Liver (tissue), 9 donors: ENCODE measurements around the gene CTSW. TPM values are rescaled to one million over a fixed set of nuclear protein-coding genes. Genes with fewer than 3 reads are reported as not detected.

Experiments
- DNase-seq: peaks from one replicate; pipeline ENCODE4 v3.0.0-alpha.2; 2017; ENCODE audit warnings: low spot score
- H3K27ac ChIP-seq, 2 donors: one replicate each; pipeline ENCODE4 v1.7.0; 2013; ENCODE audit warnings: inconsistent platforms in 2 of 2, low read length in 2 of 2, control low read depth in 1 of 2, low read depth in 1 of 2, mild to moderate bottlenecking in 1 of 2
- H3K27me3 ChIP-seq, 4 donors: one replicate each; pipeline versions ENCODE4 v1.6.1 to v1.7.0; 2013; ENCODE audit warnings: low read length in 3 of 4, inconsistent platforms in 1 of 4, mild to moderate bottlenecking in 1 of 4, moderate library complexity in 1 of 4; ENCODE audit not compliant: control insufficient read depth in 4 of 4, insufficient read depth in 4 of 4
- H3K36me3 ChIP-seq, 4 donors: one replicate each; pipeline versions ENCODE4 v1.6.1 to v1.7.0; 2013; ENCODE audit warnings: low read length in 3 of 4, mild to moderate bottlenecking in 3 of 4, low read depth in 1 of 4, moderate library complexity in 1 of 4; ENCODE audit not compliant: control insufficient read depth in 4 of 4, insufficient read depth in 3 of 4
- H3K4me1 ChIP-seq, 4 donors: one replicate each; pipeline versions ENCODE4 v1.6.1 to v1.7.0; 2013; ENCODE audit warnings: low read length in 3 of 4, mild to moderate bottlenecking in 3 of 4, moderate library complexity in 1 of 4; ENCODE audit not compliant: control insufficient read depth in 4 of 4, insufficient read depth in 4 of 4
- H3K4me3 ChIP-seq, 3 donors: one replicate each; pipeline versions ENCODE4 v1.6.1 to v1.7.0; 2013; ENCODE audit warnings: low read length in 3 of 3, control low read depth in 1 of 3, low read depth in 1 of 3, mild to moderate bottlenecking in 1 of 3
- H3K9ac ChIP-seq, 2 donors: one replicate each; pipeline ENCODE4 v1.7.0; 2013; ENCODE audit warnings: low read length in 2 of 2, mild to moderate bottlenecking in 2 of 2, moderate library complexity in 2 of 2, control low read depth in 1 of 2, low read depth in 1 of 2
- H3K9me3 ChIP-seq, 4 donors: one replicate each; pipeline versions ENCODE4 v1.6.1 to v1.7.0; 2013; ENCODE audit warnings: low read length in 3 of 4; ENCODE audit not compliant: control insufficient read depth in 4 of 4
- EGR1 ChIP-seq, 2 donors: IDR thresholded peaks; 2 replicates each; pipeline ENCODE4 v1.6.1; 2016 to 2018; ENCODE audit warnings: antibody characterized with exemption in 2 of 2, low read depth in 2 of 2
- FOXA1 ChIP-seq: IDR thresholded peaks from 2 replicates; pipeline ENCODE4 v1.6.1; 2016; ENCODE audit warnings: antibody characterized with exemption
- FOXA2 ChIP-seq: IDR thresholded peaks from 2 replicates; pipeline ENCODE4 v1.6.1; 2016; ENCODE audit warnings: antibody characterized with exemption
- GABPA ChIP-seq, 2 donors: IDR thresholded peaks in 1 of 2; conservative IDR thresholded peaks in 1 of 2; 2 replicates each; pipeline ENCODE4 v1.6.1; 2016; ENCODE audit warnings: antibody characterized with exemption in 2 of 2, mild to moderate bottlenecking in 1 of 2, moderate library complexity in 1 of 2
- HNF4A ChIP-seq, 2 donors: conservative IDR thresholded peaks; 2 replicates each; pipeline ENCODE4 v1.6.1; 2016; ENCODE audit warnings: antibody characterized with exemption in 2 of 2, mild to moderate bottlenecking in 2 of 2
- HNF4G ChIP-seq: IDR thresholded peaks from 2 replicates; pipeline ENCODE4 v1.6.1; 2016; ENCODE audit warnings: antibody characterized with exemption
- JUND ChIP-seq, 2 donors: IDR thresholded peaks; 2 replicates each; pipeline ENCODE4 v1.6.1; 2016; ENCODE audit warnings: antibody characterized with exemption in 2 of 2
- NR2F2 ChIP-seq: IDR thresholded peaks from 2 replicates; pipeline ENCODE4 v1.6.1; 2016; ENCODE audit warnings: antibody characterized with exemption
- RAD21 ChIP-seq, 2 donors: IDR thresholded peaks; 2 replicates each; pipeline ENCODE4 v1.6.1; 2016; ENCODE audit warnings: antibody characterized with exemption in 2 of 2, mild to moderate bottlenecking in 2 of 2
- RXRA ChIP-seq, 2 donors: IDR thresholded peaks; 2 replicates each; pipeline ENCODE4 v1.6.1; 2017 to 2018; ENCODE audit warnings: antibody characterized with exemption in 2 of 2, mild to moderate bottlenecking in 1 of 2
- SP1 ChIP-seq: IDR thresholded peaks from 2 replicates; pipeline ENCODE4 v1.6.1; 2018; ENCODE audit warnings: antibody characterized with exemption, mild to moderate bottlenecking
- TAF1 ChIP-seq: conservative IDR thresholded peaks from 2 replicates; pipeline ENCODE4 v1.6.1; 2016; ENCODE audit warnings: antibody characterized with exemption, mild to moderate bottlenecking
- YY1 ChIP-seq: IDR thresholded peaks from 2 replicates; pipeline ENCODE4 v1.6.1; 2016; ENCODE audit warnings: antibody characterized with exemption, mild to moderate bottlenecking
- WGBS: extraction: QIAGEN DNeasy Blood & Tissue Kit; methylation state at CpG from one replicate; pipeline ENCODE4 v1.1.7; 2013; 5-methylcytosine and 5-hydroxymethylcytosine counted together
- polyA plus RNA-seq, 2 donors: library from polyadenylated mRNA; stranded (reverse) in 1 of 2; unstranded in 1 of 2; fragments of 200-250 nt in 1 of 2; fragments of >200 nt in 1 of 2; fragmentation: Nextera tagmentation in 1 of 2; extraction: Ambion mirVana in 1 of 2; gene quantifications; one replicate each; pipeline versions ENCODE4 v1.2.1 to v1.2.3, GENCODE V29; 2013 to 2015
- total RNA-seq, 2 donors: library from RNA; depleted of rRNA; stranded (reverse); fragments of >200 nt; gene quantifications; one replicate each; pipeline ENCODE4 v1.2.3, GENCODE V29; 2014
- TF ChIP-seq, protein P1 (sequence below): fragments of 150-350 bp; IDR thresholded peaks from 2 replicates; pipeline ENCODE4 v1.5.1; 2017; ENCODE audit warnings: improper control_type of control experiment, low read depth, low read length; ENCODE audit not compliant: missing input control
- TF ChIP-seq, protein P2 (sequence below): IDR thresholded peaks from 2 replicates; pipeline ENCODE4 v1.6.1; 2016; ENCODE audit warnings: antibody characterized with exemption
- TF ChIP-seq, protein P3 (sequence below): IDR thresholded peaks from 2 replicates; pipeline ENCODE4 v1.6.1; 2016; ENCODE audit warnings: antibody characterized with exemption
- TF ChIP-seq, protein P4 (sequence below): IDR thresholded peaks from 2 replicates; pipeline ENCODE4 v1.6.1; 2016; ENCODE audit warnings: antibody characterized with exemption
- TF ChIP-seq, protein P5 (sequence below): IDR thresholded peaks from 2 replicates; pipeline ENCODE4 v1.6.1; 2016; ENCODE audit warnings: antibody characterized with exemption, mild to moderate bottlenecking
- donor health status: healthy.
- donor health status: healthy.
- donor health status: healthy.
- donor health status: healthy.
- donor health status: healthy.

CTSW gene
- total and polyA plus RNA-seq, 4 donors, result 1.3 to 2.9 (median 2.1) TPM

DNA sequence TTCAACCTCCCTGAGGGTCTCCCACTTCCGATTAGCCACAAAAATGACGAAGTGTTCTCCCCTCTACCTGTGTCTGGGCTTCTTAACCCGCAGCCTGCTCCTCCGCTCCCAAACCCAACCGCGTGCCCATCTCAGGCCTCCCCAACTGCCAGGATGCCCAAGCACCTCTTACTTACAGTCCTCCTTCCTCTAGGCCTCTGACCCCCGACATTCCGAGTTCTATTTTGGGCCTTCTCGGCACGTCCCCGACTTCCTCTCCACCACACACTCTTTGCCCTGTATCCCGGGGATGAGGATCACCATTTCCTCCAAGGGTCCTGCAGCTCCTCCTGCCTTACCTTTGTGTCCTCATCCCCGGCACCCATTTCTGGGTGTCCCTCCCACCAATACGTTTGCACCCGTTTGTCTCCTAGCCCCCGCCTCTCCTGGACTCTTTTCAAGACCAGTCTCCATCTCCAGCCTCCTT is 19.8 kb upstream of the CTSW start:
- H3K36me3 ChIP-seq, result peaks cover 11 to 32% (median 23%) of the 10 kb centered on the region in 4 donors
- no peaks in the 10 kb centered on the region for H3K27me3 ChIP-seq
- no peaks in the 10 kb centered on the region for H3K9me3 ChIP-seq
- no peak for TF ChIP-seq SP1
- peak; percentile 66 for TF ChIP-seq TAF1
- no peak for DNase-seq
- peak overlapping the region; percentile 81 to 96 for H3K27ac ChIP-seq
- H3K4me1 ChIP-seq, result peaks cover 10 to 48% (median 32%) of the 10 kb centered on the region in 4 donors
- WGBS, result 7% methylated on average over 16 of the region's 16 CpGs
- H3K4me3 ChIP-seq, result peak overlapping the region; percentile 12 to 84 (median 59)
- peak overlapping the region; percentile 9 to 92 for H3K9ac ChIP-seq

DNA sequence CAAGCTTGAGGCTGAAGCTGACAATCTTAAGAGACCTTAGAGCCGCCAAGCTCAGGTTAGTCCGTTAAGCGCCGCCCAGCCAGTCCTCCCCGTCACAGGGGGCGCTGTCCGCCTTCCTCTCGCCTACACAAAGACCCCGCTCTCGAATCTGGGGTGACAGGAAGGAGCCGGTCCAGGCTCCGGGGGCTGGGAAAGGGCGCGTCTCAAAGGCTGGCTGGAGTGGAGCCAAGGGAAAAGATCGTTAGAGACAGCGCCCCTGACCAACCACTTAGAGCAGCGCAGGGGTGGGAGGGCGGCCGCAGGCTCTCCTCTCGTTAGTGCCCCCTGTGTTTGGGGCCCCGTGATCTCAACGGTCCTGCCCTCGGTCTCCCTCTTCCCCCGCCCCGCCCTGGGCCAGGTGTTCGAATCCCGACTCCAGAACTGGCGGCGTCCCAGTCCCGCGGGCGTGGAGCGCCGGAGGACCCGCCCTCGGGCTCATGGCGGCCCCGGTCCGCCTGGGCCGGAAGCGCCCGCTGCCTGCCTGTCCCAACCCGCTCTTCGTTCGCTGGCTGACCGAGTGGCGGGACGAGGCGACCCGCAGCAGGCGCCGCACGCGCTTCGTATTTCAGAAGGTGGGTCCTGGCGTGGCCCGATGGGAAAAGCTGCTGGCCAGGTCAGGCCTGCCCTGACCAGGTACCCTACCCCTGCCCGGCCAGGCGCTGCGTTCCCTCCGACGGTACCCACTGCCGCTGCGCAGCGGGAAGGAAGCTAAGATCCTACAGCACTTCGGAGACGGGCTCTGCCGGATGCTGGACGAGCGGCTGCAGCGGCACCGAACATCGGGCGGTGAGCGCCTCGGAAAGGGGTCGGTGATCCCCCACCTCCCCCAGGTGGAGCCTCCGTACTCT is 19.1 kb upstream of the CTSW start, which contains the start of gene MUS81:
Gene MUS81, plus strand, starts transcription at position 156 of the 887 bp plus-strand sequence. Its CDS starts 321 bp downstream, at position 477.
- peaks cover 10 to 43% (median 31%) of the 10 kb centered on the region in 4 donors for H3K4me1 ChIP-seq
- H3K4me3 ChIP-seq, result peak within 1 kb of the TSS; percentile 59 to 89 (median 84)
- H3K36me3 ChIP-seq, result peaks cover 10 to 32% (median 26%) of the 10 kb centered on the region in 4 donors
- H3K9me3 ChIP-seq, result no peaks in the 10 kb centered on the region
- peak; percentile 99 for DNase-seq
- H3K27ac ChIP-seq, result peak within 1 kb of the TSS; percentile 81 to 96
- H3K9ac ChIP-seq, result peak within 1 kb of the TSS; percentile 84 to 92
- no peaks in the 10 kb centered on the region for H3K27me3 ChIP-seq
- WGBS, result under 1% methylated on average over 78 of the region's 78 CpGs
- TF ChIP-seq RXRA (IDR thresholded peaks at IDR 0.05), result peak; percentile 63 to 65
- TF ChIP-seq, protein P1, sequence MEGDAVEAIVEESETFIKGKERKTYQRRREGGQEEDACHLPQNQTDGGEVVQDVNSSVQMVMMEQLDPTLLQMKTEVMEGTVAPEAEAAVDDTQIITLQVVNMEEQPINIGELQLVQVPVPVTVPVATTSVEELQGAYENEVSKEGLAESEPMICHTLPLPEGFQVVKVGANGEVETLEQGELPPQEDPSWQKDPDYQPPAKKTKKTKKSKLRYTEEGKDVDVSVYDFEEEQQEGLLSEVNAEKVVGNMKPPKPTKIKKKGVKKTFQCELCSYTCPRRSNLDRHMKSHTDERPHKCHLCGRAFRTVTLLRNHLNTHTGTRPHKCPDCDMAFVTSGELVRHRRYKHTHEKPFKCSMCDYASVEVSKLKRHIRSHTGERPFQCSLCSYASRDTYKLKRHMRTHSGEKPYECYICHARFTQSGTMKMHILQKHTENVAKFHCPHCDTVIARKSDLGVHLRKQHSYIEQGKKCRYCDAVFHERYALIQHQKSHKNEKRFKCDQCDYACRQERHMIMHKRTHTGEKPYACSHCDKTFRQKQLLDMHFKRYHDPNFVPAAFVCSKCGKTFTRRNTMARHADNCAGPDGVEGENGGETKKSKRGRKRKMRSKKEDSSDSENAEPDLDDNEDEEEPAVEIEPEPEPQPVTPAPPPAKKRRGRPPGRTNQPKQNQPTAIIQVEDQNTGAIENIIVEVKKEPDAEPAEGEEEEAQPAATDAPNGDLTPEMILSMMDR, result peak; percentile 79
- peak; percentile 57 to 93 for TF ChIP-seq GABPA (IDR thresholded peaks at IDR 0.05 in 1 of 2, conservative IDR thresholded peaks at IDR 0.05 in 1 of 2)
- peak; percentile 49 to 50 for TF ChIP-seq HNF4A (conservative IDR thresholded peaks at IDR 0.05)
- peak; percentile 84 for TF ChIP-seq NR2F2
- TF ChIP-seq, protein P2, sequence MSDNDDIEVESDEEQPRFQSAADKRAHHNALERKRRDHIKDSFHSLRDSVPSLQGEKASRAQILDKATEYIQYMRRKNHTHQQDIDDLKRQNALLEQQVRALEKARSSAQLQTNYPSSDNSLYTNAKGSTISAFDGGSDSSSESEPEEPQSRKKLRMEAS, result no peak
- no peak for TF ChIP-seq HNF4G
- TF ChIP-seq, protein P3, sequence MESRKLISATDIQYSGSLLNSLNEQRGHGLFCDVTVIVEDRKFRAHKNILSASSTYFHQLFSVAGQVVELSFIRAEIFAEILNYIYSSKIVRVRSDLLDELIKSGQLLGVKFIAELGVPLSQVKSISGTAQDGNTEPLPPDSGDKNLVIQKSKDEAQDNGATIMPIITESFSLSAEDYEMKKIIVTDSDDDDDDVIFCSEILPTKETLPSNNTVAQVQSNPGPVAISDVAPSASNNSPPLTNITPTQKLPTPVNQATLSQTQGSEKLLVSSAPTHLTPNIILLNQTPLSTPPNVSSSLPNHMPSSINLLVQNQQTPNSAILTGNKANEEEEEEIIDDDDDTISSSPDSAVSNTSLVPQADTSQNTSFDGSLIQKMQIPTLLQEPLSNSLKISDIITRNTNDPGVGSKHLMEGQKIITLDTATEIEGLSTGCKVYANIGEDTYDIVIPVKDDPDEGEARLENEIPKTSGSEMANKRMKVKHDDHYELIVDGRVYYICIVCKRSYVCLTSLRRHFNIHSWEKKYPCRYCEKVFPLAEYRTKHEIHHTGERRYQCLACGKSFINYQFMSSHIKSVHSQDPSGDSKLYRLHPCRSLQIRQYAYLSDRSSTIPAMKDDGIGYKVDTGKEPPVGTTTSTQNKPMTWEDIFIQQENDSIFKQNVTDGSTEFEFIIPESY, result no peak
- peak; percentile 48 to 56 for TF ChIP-seq RAD21 (IDR thresholded peaks at IDR 0.05)
- TF ChIP-seq YY1, result peak; percentile 84
- TF ChIP-seq, protein P4, sequence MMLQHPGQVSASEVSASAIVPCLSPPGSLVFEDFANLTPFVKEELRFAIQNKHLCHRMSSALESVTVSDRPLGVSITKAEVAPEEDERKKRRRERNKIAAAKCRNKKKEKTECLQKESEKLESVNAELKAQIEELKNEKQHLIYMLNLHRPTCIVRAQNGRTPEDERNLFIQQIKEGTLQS, result no peak
- peak; percentile 61 for TF ChIP-seq FOXA1
- no peak for TF ChIP-seq TAF1
- peak; percentile 31 to 69 for TF ChIP-seq JUND (IDR thresholded peaks at IDR 0.05)
- peak; percentile 83 for TF ChIP-seq SP1
- TF ChIP-seq, protein P5, sequence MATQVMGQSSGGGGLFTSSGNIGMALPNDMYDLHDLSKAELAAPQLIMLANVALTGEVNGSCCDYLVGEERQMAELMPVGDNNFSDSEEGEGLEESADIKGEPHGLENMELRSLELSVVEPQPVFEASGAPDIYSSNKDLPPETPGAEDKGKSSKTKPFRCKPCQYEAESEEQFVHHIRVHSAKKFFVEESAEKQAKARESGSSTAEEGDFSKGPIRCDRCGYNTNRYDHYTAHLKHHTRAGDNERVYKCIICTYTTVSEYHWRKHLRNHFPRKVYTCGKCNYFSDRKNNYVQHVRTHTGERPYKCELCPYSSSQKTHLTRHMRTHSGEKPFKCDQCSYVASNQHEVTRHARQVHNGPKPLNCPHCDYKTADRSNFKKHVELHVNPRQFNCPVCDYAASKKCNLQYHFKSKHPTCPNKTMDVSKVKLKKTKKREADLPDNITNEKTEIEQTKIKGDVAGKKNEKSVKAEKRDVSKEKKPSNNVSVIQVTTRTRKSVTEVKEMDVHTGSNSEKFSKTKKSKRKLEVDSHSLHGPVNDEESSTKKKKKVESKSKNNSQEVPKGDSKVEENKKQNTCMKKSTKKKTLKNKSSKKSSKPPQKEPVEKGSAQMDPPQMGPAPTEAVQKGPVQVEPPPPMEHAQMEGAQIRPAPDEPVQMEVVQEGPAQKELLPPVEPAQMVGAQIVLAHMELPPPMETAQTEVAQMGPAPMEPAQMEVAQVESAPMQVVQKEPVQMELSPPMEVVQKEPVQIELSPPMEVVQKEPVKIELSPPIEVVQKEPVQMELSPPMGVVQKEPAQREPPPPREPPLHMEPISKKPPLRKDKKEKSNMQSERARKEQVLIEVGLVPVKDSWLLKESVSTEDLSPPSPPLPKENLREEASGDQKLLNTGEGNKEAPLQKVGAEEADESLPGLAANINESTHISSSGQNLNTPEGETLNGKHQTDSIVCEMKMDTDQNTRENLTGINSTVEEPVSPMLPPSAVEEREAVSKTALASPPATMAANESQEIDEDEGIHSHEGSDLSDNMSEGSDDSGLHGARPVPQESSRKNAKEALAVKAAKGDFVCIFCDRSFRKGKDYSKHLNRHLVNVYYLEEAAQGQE, result peak; percentile 83
- peak in 1 of 2 donors; percentile 56 for TF ChIP-seq EGR1 (IDR thresholded peaks at IDR 0.05; ENCODE audit: low read depth in 2 of 2)
- TF ChIP-seq FOXA2, result peak; percentile 20
